Posterior vena cava (tissue), 2 donors: ENCODE measurements around the gene FARS2. TPM values are rescaled to one million over a fixed set of nuclear protein-coding genes. Genes with fewer than 3 reads are reported as not detected.

Experiments used
- DNase-seq: peaks from one replicate; pipeline ENCODE4 v3.0.0-alpha.2; 2020; ENCODE audit warnings: low spot score
- intact Hi-C, 2 donors: fragments of 100-400 bp; cut with DNase I; formaldehyde crosslinking; loops; one replicate each; pipeline versions ENCODE4 v1.14.1 to v1.14.2; 2022 to 2023
- total RNA-seq, 2 donors: library from RNA; stranded (reverse); fragmentation: NEBNext Ultra II Directional; extraction: Animal tissue kit (Norgen Biotek cat#: 25700); gene quantifications; one replicate each; pipeline ENCODE4 v1.2.1, GENCODE V29; 2021
- donor health status: DM: yes; HTN: yes; CAD: no.
- donor health status: DM: yes; HTN: yes; CAD: no.

Gene FARS2
- total RNA-seq, 2 donors from 2014 or later: 13.3 to 13.6 TPM

GRCh38 chr6:5280920-5281319, 19.6 kb downstream of the FARS2 start:
- DNase-seq: no peak
- intact Hi-C loops: no loop called here

- no peak for DNase-seq
- intact Hi-C loops: no loop called here
These were observed 20.9 kb downstream of the FARS2 start for GRCh38 chr6:5282191-5282623.

DNA sequence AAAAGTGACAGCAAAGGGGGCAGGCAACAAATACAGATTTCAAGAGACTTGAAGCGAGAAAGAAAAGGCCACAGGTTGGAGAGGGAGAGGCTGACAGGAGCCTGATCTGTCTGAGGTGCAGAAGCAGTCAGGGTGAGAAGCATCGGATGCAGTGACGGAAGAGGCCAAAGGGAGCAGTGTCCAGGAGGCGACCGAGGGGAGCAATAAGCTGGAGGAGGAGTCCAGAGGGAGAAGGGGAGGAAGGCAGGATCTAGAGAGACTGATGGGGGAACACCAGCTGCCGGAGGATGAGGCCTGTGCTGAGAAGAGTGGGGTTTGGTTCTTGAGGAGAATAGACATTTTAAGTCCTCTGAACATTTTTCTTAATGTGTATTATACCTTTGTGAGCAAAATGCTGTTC, 23.8 kb downstream of the FARS2 start:
- DNase-seq: no peak
- intact Hi-C loops: no loop called here

DNA sequence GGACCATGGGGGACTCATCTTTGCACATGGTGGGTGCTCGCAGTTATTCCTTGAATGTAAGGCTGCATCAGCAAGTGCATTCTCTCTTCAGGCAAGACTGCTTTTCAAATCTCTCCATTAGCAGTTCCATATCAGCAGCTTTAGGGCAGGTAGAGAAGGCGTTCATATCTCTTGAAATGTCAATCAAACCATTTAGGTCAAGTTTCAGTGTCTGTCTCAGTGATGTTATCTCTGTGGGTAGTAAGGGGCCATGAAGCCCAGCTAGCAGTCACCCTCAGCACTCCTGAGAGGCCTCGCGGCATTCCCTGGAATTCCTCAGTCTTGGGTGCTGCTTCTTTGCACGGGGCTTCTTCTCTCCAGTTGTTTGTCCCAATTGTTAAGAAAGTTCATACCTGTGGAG, 24.2 kb downstream of the FARS2 start:
- DNase-seq: no peak
- intact Hi-C loops: no loop called here

DNA sequence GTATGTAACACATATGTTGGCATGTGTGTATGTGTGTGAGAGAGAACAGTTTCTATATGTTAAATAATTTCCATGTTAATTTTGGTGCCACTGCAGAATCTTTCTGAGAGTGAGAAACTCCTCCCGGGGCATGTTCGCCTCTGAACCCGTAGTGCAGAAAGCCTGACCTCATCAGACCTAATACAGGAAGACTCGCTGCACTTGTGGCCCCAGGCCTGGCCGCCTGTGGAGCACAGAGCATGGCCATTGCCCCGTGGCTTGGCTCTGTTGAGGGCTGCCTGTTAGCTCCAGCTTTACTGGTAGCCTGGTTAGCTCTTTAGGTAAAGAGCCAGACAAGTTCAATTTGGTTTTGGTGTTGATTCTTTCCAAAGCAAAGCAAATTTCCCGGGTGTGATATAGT, 25.5 kb downstream of the FARS2 start:
- intact Hi-C loops: no loop called here
- DNase-seq: no peak

DNA sequence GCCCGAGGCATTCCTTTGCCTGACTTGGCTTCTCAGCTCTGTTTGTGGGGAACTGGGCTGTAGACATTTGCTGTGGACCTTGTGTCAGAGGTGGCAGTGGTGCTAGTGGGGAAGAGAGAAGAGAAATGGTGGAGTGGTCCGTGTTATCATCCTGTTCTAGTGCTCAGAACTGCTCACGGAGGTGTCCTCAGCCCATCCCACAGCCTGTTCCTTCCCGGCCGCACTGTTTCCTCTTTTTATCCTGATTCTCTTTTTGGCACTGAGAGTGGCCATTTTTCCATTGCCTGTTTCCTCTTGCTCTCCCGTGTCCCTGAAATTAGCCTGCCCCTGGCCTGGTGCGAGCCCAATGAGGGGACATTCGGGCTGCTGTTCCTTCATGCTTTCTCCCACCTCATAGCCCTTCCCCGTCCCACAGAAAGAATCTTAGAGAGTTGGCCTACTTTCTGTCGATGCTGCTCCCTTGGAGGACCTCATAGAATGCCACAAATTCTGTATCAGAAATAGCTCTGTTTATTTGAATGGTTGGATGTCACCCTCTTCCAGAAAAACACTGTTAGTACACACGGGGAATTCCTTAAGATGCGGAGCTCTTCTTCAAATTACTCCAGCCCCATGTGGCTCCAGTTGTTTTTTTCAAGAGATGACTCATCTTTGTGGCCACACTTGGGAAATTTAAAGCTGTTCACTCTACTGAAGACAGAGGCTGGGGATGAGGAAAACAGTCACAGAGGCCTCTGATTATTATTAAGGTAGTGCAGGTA, 26.1 kb downstream of the FARS2 start:
- intact Hi-C loops: no loop called here
- no peak for DNase-seq

GRCh38 chr6:5287966-5288297, 26.6 kb downstream of the FARS2 start:
- intact Hi-C loops: no loop called here
- no peak for DNase-seq

- intact Hi-C loops: loop anchor here in 1 of 2 donors (5.0 kb wide), 1 partner anchor 617 kb away; no protein-coding TSS in a partner anchor
These were observed 28.8 kb downstream of the FARS2 start for GRCh38 chr6:5290097-5290496.

DNA sequence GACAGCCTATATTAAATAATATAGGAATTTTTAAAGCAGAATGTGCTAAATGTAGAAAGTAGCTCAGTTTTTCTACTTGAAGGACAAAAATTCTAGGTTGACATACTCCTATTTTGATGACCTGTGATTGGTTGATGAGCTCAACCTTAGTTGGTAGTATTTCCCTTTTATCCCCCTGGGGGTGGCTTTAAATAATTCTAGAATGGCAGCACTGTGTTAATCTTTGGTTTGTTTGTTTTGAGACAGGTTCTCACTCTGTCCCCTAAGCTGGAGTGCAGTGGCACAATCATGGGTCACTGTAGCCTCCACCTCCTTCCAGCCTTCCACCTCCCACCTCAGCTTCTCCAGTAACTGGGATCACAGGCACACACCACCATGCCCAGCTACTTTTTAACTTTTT, 29.2 kb downstream of the FARS2 start:
- no peak for DNase-seq
- intact Hi-C loops: loop anchor here in 1 of 2 donors (5.0 kb wide), 1 partner anchor 617 kb away; no protein-coding TSS in a partner anchor

More at GRCh38 chr6:5290097-5290496, 28.8 kb downstream of the FARS2 start:
- DNase-seq: no peak

GRCh38 chr6:5292154-5292553, 30.8 kb downstream of the FARS2 start:
- intact Hi-C loops: loop anchor here in 1 of 2 donors (5.0 kb wide), 1 partner anchor 615 kb away; no protein-coding TSS in a partner anchor
- DNase-seq: no peak

GRCh38 chr6:5293692-5294091, 32.4 kb downstream of the FARS2 start:
- intact Hi-C loops: loop anchor here in 1 of 2 donors (5.0 kb wide), 1 partner anchor 614 kb away; no protein-coding TSS in a partner anchor
- no peak for DNase-seq

- intact Hi-C loops: loop anchor here in 1 of 2 donors (5.0 kb wide), 1 partner anchor 613 kb away; no protein-coding TSS in a partner anchor
- no peak for DNase-seq
These were observed 33.3 kb downstream of the FARS2 start for GRCh38 chr6:5294392-5295211.

DNA sequence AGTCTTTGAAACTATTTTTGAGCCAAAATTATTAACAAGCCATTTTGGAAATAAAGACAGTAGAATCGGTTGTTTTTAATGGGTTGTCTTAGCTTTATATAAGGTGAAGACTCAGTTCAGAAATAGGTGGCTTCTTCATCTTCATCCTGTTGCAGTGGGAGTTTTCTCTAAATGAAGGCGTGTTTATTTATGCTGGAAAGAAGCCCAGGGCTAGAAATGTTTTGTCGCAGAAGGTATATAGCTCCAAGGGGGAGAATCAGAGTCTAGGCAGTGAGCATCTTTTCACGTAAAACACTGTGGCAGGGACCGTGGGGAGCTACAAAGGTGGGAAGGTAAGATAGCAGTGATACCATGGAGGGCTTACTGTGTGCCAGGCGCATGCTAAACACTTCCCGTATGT, 34.3 kb downstream of the FARS2 start:
- no peak for DNase-seq
- intact Hi-C loops: no loop called here

DNA sequence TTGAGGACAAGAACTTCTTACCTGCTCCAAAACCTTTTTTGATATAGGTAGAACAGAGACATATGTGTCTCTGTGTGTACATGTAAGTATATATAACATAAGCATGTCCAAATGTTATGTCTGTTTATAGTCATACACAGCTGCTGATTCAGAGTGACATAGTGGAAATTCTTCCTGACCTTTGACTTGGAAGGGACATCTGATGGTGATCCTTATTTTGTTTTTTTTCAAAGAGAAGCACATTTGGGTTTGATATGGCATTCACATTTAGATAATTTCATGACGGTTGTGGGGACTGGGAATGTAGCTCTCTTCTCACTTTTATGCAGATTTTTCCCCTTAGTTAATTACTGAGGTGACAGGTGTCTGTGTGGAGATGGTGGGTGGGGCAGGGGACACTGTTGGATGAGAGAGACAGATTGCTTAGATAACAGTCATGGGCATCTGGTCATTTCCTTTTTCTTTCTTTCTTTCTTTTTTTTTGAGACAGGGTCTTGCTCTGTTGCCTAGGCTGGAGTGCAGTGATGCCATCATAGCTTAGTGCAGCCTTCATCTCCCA, 39.0 kb downstream of the FARS2 start:
- DNase-seq: no peak
- intact Hi-C loops: no loop called here

DNA sequence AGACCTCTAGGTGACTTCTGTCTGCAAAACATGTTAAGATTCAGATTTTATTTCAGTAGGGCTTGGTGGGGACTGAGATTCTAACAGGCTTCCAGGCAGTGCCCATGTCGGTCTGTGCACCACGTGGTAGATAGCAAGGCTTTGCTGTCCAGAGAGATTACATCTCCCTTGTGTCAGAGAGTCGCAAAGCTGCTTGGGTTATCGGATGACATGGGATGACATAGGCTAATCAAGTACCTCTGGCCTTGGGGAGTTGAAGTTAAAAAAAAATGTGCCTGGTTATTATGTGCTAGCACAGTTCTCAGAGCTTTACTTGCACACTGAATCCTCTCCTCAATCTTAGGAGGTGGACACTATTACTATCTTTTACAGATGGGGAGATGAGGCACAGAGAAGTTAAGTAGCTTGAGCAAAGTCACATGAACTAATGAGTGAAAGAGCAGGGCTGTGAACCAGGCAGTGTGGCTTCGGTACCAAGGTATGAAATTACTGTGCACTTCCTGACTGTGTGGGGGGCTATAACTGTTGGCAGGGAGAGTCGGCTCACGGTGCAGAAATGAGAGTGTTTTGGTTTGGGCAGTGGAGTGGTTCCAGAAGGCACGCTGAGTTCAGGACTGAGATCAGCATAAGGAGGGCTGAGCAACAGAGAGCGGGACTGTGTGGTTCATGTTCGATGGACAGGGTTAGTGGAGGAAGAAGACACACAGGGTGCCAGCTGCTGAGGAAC, 41.1 kb downstream of the FARS2 start:
- intact Hi-C loops: no loop called here
- no peak for DNase-seq

- no peak for DNase-seq
- intact Hi-C loops: no loop called here
These were observed 41.8 kb downstream of the FARS2 start for GRCh38 chr6:5302995-5303622.

DNA sequence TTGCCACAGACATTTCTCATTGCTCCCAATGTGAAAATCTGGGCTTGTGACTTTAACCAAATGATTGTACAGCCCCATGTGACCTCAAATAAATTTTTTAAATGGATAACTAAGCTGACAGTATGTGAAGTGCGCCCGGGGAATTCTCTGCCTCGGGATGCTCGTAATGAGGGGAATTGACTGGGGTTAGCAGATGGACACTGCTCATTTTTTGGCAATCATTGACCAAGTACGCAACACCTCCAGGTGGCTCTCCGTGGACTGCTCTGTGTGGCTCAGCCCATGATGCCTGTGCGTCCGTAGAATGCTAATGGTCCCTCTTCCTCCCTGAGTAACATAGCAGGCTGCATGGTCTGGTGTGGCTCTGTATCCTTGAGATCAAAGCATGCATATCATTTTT, 42.4 kb downstream of the FARS2 start:
- intact Hi-C loops: no loop called here
- no peak for DNase-seq

DNA sequence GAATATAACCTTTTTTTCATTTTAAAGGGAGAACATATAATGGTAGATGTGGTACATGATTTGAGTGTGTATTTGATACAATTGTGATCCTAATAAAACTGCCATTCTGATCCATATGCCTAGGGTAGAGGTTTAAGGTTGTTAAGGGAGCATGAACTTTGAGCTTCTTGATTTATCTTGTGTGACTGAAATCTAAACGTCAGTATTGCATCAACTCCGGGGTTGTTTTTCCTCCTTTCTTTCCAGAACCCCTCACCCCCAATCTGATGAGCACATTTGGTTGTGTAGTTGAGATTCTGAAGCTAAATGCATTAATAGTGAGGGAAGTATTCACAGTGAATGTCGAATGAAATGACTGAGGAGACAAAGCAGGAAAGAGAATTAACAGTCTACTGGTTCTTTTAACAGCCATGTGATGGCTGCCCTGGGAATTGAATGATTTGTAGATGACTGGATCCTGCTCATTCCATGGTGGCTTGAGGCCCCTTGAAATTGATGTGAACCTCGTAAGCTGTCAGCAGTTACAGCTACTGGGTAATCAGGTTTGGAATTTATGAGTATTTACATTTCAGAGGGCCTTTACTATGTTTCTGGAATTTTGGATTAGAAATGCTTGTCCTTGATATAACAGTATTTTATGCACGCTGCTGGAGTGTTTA, 44.8 kb downstream of the FARS2 start:
- intact Hi-C loops: no loop called here
- DNase-seq: no peak

GRCh38 chr6:5307058-5307457, 45.7 kb downstream of the FARS2 start:
- intact Hi-C loops: no loop called here
- DNase-seq: no peak
